ENCODE results near the gene CALN1.

- TF ChIP-seq CTCF (IDR thresholded peaks at IDR 0.05): no peak
- TF ChIP-seq POLR2A (IDR thresholded peaks at IDR 0.05): no peak
- TF ChIP-seq EP300 (IDR thresholded peaks at IDR 0.05): no peak
Measured at GRCh38 chr7:71801976-71802375, 610.2 kb downstream of the CALN1 start.
